OCI-LY7 (cell line): ENCODE results near the gene LDAH. TPM values are rescaled to one million over a fixed set of nuclear protein-coding genes. Genes with fewer than 3 reads are reported as not detected.

Experiments used
- BruUV-seq: library from RNA; stranded (reverse); fragments of 400-500 nt; replicated peaks from 2 replicates; lab custom pipeline; 2021; lab: Mats Ljungman, UMichigan
- CTCF ChIA-PET: fragments of 300-600 bp; sonication (Branson Sonifier 250); formaldehyde crosslinking; loops from one replicate; lab custom pipeline; 2022; ENCODE audit warnings: antibody characterized with exemption; ENCODE audit not compliant: unreplicated experiment; lab: Charles Lee
- POLR2A ChIA-PET: fragments of 300-600 bp; sonication (Branson Sonifier 250); formaldehyde crosslinking; loops from one replicate; lab custom pipeline; 2022; ENCODE audit warnings: antibody characterized with exemption; lab: Charles Lee
- DNase-seq: peaks from one replicate; pipeline ENCODE4 v3.0.0-alpha.2; 2015; ENCODE audit warnings: low spot score
- H2AFZ ChIP-seq: fragments of 200-600 bp; sonication (generic), shearing (Covaris generic); 2 replicates; pipeline ENCODE4 v1.6.1; 2014; ENCODE audit warnings: mild to moderate bottlenecking, antibody characterized with exemption, low read length, moderate library complexity
- H3K27ac ChIP-seq: fragments of 200-600 bp; sonication (generic); 2 replicates; pipeline ENCODE4 v1.5.1; 2014; ENCODE audit warnings: mixed run types, low read depth, mild to moderate bottlenecking, moderate library complexity, low read length, inconsistent platforms; ENCODE audit not compliant: poor library complexity, severe bottlenecking
- H3K36me3 ChIP-seq: fragments of 200-600 bp; sonication (generic); 2 replicates; pipeline ENCODE4 v1.6.1; 2014; ENCODE audit warnings: mild to moderate bottlenecking, antibody characterized with exemption, low read length, moderate library complexity, mixed read lengths; ENCODE audit not compliant: insufficient read depth
- H3K4me1 ChIP-seq: fragments of 200-600 bp; sonication (generic); 2 replicates; pipeline ENCODE4 v1.5.1; 2014; ENCODE audit warnings: mild to moderate bottlenecking, low read length; ENCODE audit not compliant: insufficient read depth, poor library complexity, severe bottlenecking
- H3K4me2 ChIP-seq: fragments of 200-600 bp; sonication (generic); 2 replicates; pipeline ENCODE4 v1.6.1; 2014; ENCODE audit warnings: mild to moderate bottlenecking, low read length
- H3K4me3 ChIP-seq: fragments of 200-600 bp; sonication (generic); 2 replicates; pipeline ENCODE4 v1.5.1; 2014; ENCODE audit warnings: mild to moderate bottlenecking, low read depth, low read length; ENCODE audit not compliant: poor library complexity, severe bottlenecking
- H3K79me2 ChIP-seq: fragments of 200-600 bp; sonication (generic); 2 replicates; pipeline ENCODE4 v1.6.1; 2016; ENCODE audit warnings: low read depth, mild to moderate bottlenecking, low read length, moderate library complexity, mixed read lengths; ENCODE audit not compliant: insufficient read depth
- H3K9me2 ChIP-seq: fragments of 200-600 bp; sonication (generic); 2 replicates; pipeline ENCODE4 v1.6.1; 2016; ENCODE audit warnings: mild to moderate bottlenecking, low read length, mixed read lengths; ENCODE audit not compliant: insufficient read depth
- H3K9me3 ChIP-seq: fragments of 200-600 bp; sonication (generic); 2 replicates; pipeline ENCODE4 v1.6.1; 2014; ENCODE audit warnings: mild to moderate bottlenecking, mixed run types, low read length, mixed read lengths
- H4K20me1 ChIP-seq: fragments of 200-600 bp; sonication (generic); 2 replicates; pipeline ENCODE4 v1.6.1; 2014; ENCODE audit warnings: mild to moderate bottlenecking, antibody characterized with exemption, low read length, moderate library complexity, mixed read lengths; ENCODE audit not compliant: insufficient read depth
- EZH2phosphoT487 ChIP-seq: fragments of 200-600 bp; sonication (generic); IDR thresholded peaks from 2 replicates; pipeline ENCODE4 v1.6.1; 2018; ENCODE audit warnings: low read depth, borderline replicate concordance, mild to moderate bottlenecking, mixed run types, antibody characterized with exemption, low read length, moderate library complexity, mixed read lengths
- intact Hi-C: fragments of 100-400 bp; cut with micrococcal nuclease; formaldehyde crosslinking; loops from one replicate; pipeline ENCODE4 v1.10.0; 2022; ENCODE audit not compliant: unreplicated experiment
- total RNA-seq, 2 experiments: library from RNA; depleted of rRNA in 1 of 2; stranded (reverse); fragments of >200 nt in 1 of 2; shearing (Covaris generic) in 1 of 2; gene quantifications; 2 replicates each; pipeline ENCODE4 v1.2.3, GENCODE V29; 2014 to 2022
- TF ChIP-seq, protein P1 (sequence below): fragments of 200-600 bp; sonication (generic); conservative IDR thresholded peaks from 2 replicates; pipeline ENCODE4 v1.5.1; 2014; ENCODE audit warnings: mild to moderate bottlenecking, antibody characterized with exemption, low read length, moderate library complexity, mixed read lengths

LDAH gene
- total RNA-seq, 2 experiments from 2014 or later = 21.7 to 38.1 TPM

DNA sequence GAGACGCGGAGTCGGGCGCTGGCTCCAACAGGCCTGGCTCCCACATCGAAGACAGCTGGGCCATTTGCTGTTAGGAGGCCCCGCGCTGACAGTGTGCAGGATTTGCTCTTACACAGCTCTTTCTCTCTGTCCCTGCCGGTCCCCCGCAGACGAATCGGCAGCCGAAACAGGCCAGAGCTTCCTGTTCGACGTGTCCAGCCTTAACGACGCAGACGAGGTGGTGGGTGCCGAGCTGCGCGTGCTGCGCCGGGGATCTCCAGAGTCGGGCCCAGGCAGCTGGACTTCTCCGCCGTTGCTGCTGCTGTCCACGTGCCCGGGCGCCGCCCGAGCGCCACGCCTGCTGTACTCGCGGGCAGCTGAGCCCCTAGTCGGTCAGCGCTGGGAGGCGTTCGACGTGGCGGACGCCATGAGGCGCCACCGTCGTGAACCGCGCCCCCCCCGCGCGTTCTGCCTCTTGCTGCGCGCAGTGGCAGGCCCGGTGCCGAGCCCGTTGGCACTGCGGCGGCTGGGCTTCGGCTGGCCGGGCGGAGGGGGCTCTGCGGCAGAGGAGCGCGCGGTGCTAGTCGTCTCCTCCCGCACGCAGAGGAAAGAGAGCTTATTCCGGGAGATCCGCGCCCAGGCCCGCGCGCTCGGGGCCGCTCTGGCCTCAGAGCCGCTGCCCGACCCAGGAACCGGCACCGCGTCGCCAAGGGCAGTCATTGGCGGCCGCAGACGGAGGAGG is 152.4 kb downstream of the LDAH start:
- ChIA-PET POLR2A (interaction anchor here (0.6 kb wide), 1 partner anchor 8 kb away, joined by 4 read pairs; no protein-coding TSS in a partner anchor), CTCF (no interaction called here)
- DNase-seq = no peak
- Histone ChIP-seq H3K9me3 (no peaks in the 10 kb centered on the region), H3K27ac (no peak overlapping the region), H3K36me3 (no peaks in the 10 kb centered on the region), H2AFZ (no peak overlapping the region), H3K79me2 (no peaks in the 10 kb centered on the region), H4K20me1 (no peaks in the 10 kb centered on the region), H3K4me3 (no peak overlapping the region), H3K4me2 (no peak overlapping the region), H3K4me1 (peaks cover 11% of the 10 kb centered on the region), H3K9me2 (no peaks in the 10 kb centered on the region)
- TF ChIP-seq, protein P1, sequence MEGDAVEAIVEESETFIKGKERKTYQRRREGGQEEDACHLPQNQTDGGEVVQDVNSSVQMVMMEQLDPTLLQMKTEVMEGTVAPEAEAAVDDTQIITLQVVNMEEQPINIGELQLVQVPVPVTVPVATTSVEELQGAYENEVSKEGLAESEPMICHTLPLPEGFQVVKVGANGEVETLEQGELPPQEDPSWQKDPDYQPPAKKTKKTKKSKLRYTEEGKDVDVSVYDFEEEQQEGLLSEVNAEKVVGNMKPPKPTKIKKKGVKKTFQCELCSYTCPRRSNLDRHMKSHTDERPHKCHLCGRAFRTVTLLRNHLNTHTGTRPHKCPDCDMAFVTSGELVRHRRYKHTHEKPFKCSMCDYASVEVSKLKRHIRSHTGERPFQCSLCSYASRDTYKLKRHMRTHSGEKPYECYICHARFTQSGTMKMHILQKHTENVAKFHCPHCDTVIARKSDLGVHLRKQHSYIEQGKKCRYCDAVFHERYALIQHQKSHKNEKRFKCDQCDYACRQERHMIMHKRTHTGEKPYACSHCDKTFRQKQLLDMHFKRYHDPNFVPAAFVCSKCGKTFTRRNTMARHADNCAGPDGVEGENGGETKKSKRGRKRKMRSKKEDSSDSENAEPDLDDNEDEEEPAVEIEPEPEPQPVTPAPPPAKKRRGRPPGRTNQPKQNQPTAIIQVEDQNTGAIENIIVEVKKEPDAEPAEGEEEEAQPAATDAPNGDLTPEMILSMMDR = no peak
- no TSS peak for BruUV-seq
- intact Hi-C loops = no loop called here

- H3K79me2 ChIP-seq = no peaks in the 10 kb centered on the region
- no peaks in the 10 kb centered on the region for H3K9me2 ChIP-seq
- ChIA-PET POLR2A (interaction anchor here (0.6 kb wide), 1 partner anchor 9 kb away, joined by 4 read pairs; no protein-coding TSS in a partner anchor), CTCF (no interaction called here)
- TF ChIP-seq, protein P1 = no peak
- no peak for TF ChIP-seq EZH2phosphoT487
- no peak overlapping the region for H3K27ac ChIP-seq
- peaks cover 7% of the 10 kb centered on the region for H3K4me1 ChIP-seq
- no peak overlapping the region for H3K4me3 ChIP-seq
- no TSS peak for BruUV-seq
- no peaks in the 10 kb centered on the region for H3K36me3 ChIP-seq
- no peak overlapping the region for H2AFZ ChIP-seq
- intact Hi-C loops = no loop called here
- H3K9me3 ChIP-seq = no peaks in the 10 kb centered on the region
- no peaks in the 10 kb centered on the region for H4K20me1 ChIP-seq
- no peak overlapping the region for H3K4me2 ChIP-seq
- DNase-seq = no peak
Observed at GRCh38 chr2:20669562-20670314, 153.2 kb downstream of the LDAH start.
